Thyroid gland (tissue), 4 donors: ENCODE data around the gene ABHD3.

Source experiments
- CTCF ChIP-seq, 6 experiments: fragments of 200-600 bp in 3 of 6; fragments of 450-650 bp in 3 of 6; sonication (generic) in 3 of 6; IDR thresholded peaks; one replicate each; pipeline ENCODE4 v1.5.1; 2016 to 2019; ENCODE audit warnings: antibody characterized with exemption in 6 of 6, mild to moderate bottlenecking in 2 of 6, inconsistent platforms in 1 of 6, moderate library complexity in 1 of 6
- POLR2A ChIP-seq, 2 donors: fragments of 450-650 bp; IDR thresholded peaks; one replicate each; pipeline ENCODE4 v1.6.1; 2017; ENCODE audit warnings: antibody characterized with exemption in 2 of 2, mild to moderate bottlenecking in 2 of 2, moderate library complexity in 1 of 2

GRCh38 chr18:21604671-21605070, 99.9 kb downstream of the ABHD3 start:
- TF ChIP-seq POLR2A (IDR thresholded peaks at IDR 0.05) (no peak), CTCF (IDR thresholded peaks at IDR 0.05) (no peak)
